Measurements from ENCODE around the gene BLNK.

- TF ChIP-seq NR3C1 (IDR thresholded peaks at IDR 0.05) (no peak), CTCF (IDR thresholded peaks at IDR 0.05) (no peak), POLR2A (IDR thresholded peaks at IDR 0.05; ENCODE audit: low read length) (no peak), RAD21 (conservative IDR thresholded peaks at IDR 0.05 in 1 of 2, IDR thresholded peaks at IDR 0.05 in 1 of 2) (no peak), ZFP36 (IDR thresholded peaks at IDR 0.05; ENCODE audit: borderline replicate concordance, partially characterized antibody) (no peak)
Measured at GRCh38 chr10:96235326-96236089, 35.9 kb downstream of the BLNK start.
